Measurements from ENCODE around the gene STAT3. TPM values are rescaled to one million over a fixed set of nuclear protein-coding genes. Genes with fewer than 3 reads are reported as not detected.

Gene STAT3
- total and polyA plus RNA-seq, 2 of the 13 experiments (the other 11 are each of a cell fraction or from before 2014, with no cell fraction given) = 61.8 to 62.4 TPM

GRCh38 chr17:42403150-42403549 is 14.9 kb upstream of the STAT3 start (continued):
- TF ChIP-seq CREB3 (CRISPR knock-in tag; IDR thresholded peaks at IDR 0.05) (no peak), ZNF766 (CRISPR knock-in tag; IDR thresholded peaks at IDR 0.05; ENCODE audit: borderline replicate concordance) (no peak), REST (IDR thresholded peaks at IDR 0.05; ENCODE audit: borderline replicate concordance in 1 of 2, low read depth in 1 of 2, low read length in 2 of 2) (no peak), ZNF770 (CRISPR knock-in tag; IDR thresholded peaks at IDR 0.05) (peak; percentile 23; the same call in 1 of the 2 replicates), ARNTL (CRISPR knock-in tag; IDR thresholded peaks at IDR 0.05) (no peak), SMAD9 (CRISPR knock-in tag; IDR thresholded peaks at IDR 0.05) (no peak), MAX (IDR thresholded peaks at IDR 0.05) (no peak), ZNF124 (CRISPR knock-in tag; IDR thresholded peaks at IDR 0.05) (no peak), HES4 (CRISPR knock-in tag; IDR thresholded peaks at IDR 0.05; ENCODE audit: borderline replicate concordance) (no peak), SALL1 (CRISPR knock-in tag; IDR thresholded peaks at IDR 0.05) (peak; percentile 23; the same call in 1 of the 2 replicates), ZNF687 (CRISPR knock-in tag; IDR thresholded peaks at IDR 0.05) (peak; percentile 26; the same call in 1 of the 2 replicates), HNRNPL (IDR thresholded peaks at IDR 0.05; ENCODE audit: low read depth, low read length) (no peak)
